ENCODE data around the gene HSPA4.

HSPA4 gene

GRCh38 chr5:133051061-133051541 lies 712 bp upstream of the HSPA4 start:
- Histone ChIP-seq H4K20me1 (ENCODE audit: insufficient read depth, low read length, poor library complexity, severe bottlenecking) (peaks cover 34% of the 10 kb centered on the region), H3K9ac (ENCODE audit: low read depth, low read length, poor library complexity, severe bottlenecking) (peak overlapping the region; percentile 99), H3K4me1 (ENCODE audit: insufficient read depth, low read length, poor library complexity, severe bottlenecking) (peaks cover 8% of the 10 kb centered on the region), H3K4me2 (ENCODE audit: low read depth, low read length, poor library complexity, severe bottlenecking) (peak overlapping the region; percentile 90), H3K9me3 (ENCODE audit: insufficient read depth, low read depth, low read length) (no peaks in the 10 kb centered on the region), H3K27me3 (ENCODE audit: insufficient read depth, low read length, poor library complexity, severe bottlenecking) (peaks cover 4% of the 10 kb centered on the region), H3K79me2 (ENCODE audit: insufficient read depth, low read length) (peaks cover 53% of the 10 kb centered on the region), H3K4me3 (ENCODE audit: low read length, poor library complexity, severe bottlenecking) (peak overlapping the region; percentile 98), H3K9me2 (replicated peaks; ENCODE audit: low read depth, low read length) (no peaks in the 10 kb centered on the region), H3F3A (ENCODE audit: low read depth) (peaks cover 9% of the 10 kb centered on the region; the same call in 1 of the 2 replicates), H3K36me3 (ENCODE audit: insufficient read depth, low read length) (no peaks in the 10 kb centered on the region), H2AFZ (ENCODE audit: low read length) (peak overlapping the region; percentile 65; the same call in 1 of the 2 replicates)
- TF ChIP-seq CTCF (conservative IDR thresholded peaks at IDR 0.05; ENCODE audit: low read length) = no peak
- TF ChIP-seq EZH2phosphoT487 (IDR thresholded peaks at IDR 0.05; ENCODE audit: borderline replicate concordance) = no peak

GRCh38 chr5:133052317-133053175 lies 733 bp downstream of the HSPA4 start:
- H3K9me3 ChIP-seq (ENCODE audit: insufficient read depth, low read depth, low read length) = no peaks in the 10 kb centered on the region
- no peaks in the 10 kb centered on the region for H3K36me3 ChIP-seq (ENCODE audit: insufficient read depth, low read length)
- H3K4me3 ChIP-seq (ENCODE audit: low read length, poor library complexity, severe bottlenecking) = peak overlapping the region; percentile 98
- H3F3A ChIP-seq (ENCODE audit: low read depth) = peaks cover 9% of the 10 kb centered on the region; the same call in 1 of the 2 replicates
- no peak for TF ChIP-seq CTCF (conservative IDR thresholded peaks at IDR 0.05; ENCODE audit: low read length)
- no peaks in the 10 kb centered on the region for H3K9me2 ChIP-seq (replicated peaks; ENCODE audit: low read depth, low read length)
- H3K79me2 ChIP-seq (ENCODE audit: insufficient read depth, low read length) = peaks cover 68% of the 10 kb centered on the region
- H3K4me1 ChIP-seq (ENCODE audit: insufficient read depth, low read length, poor library complexity, severe bottlenecking) = peaks cover 11% of the 10 kb centered on the region
- peaks cover 4% of the 10 kb centered on the region for H3K27me3 ChIP-seq (ENCODE audit: insufficient read depth, low read length, poor library complexity, severe bottlenecking)
- H4K20me1 ChIP-seq (ENCODE audit: insufficient read depth, low read length, poor library complexity, severe bottlenecking) = peaks cover 42% of the 10 kb centered on the region
- H2AFZ ChIP-seq (ENCODE audit: low read length) = peak overlapping the region; percentile 66
- peak overlapping the region; percentile 61 for H3K4me2 ChIP-seq (ENCODE audit: low read depth, low read length, poor library complexity, severe bottlenecking)
- H3K9ac ChIP-seq (ENCODE audit: low read depth, low read length, poor library complexity, severe bottlenecking) = peak overlapping the region; percentile 99

GRCh38 chr5:133053448-133053847 lies 1.6 kb downstream of the HSPA4 start:
- no peaks in the 10 kb centered on the region for H3K36me3 ChIP-seq (ENCODE audit: insufficient read depth, low read length)
- H3K4me1 ChIP-seq (ENCODE audit: insufficient read depth, low read length, poor library complexity, severe bottlenecking) = peaks cover 11% of the 10 kb centered on the region
- H4K20me1 ChIP-seq (ENCODE audit: insufficient read depth, low read length, poor library complexity, severe bottlenecking) = peaks cover 48% of the 10 kb centered on the region
- peak overlapping the region; percentile 61 for H3K4me2 ChIP-seq (ENCODE audit: low read depth, low read length, poor library complexity, severe bottlenecking)
- H2AFZ ChIP-seq (ENCODE audit: low read length) = no peak overlapping the region
- H3K4me3 ChIP-seq (ENCODE audit: low read length, poor library complexity, severe bottlenecking) = peak overlapping the region; percentile 98
- H3K9me2 ChIP-seq (replicated peaks; ENCODE audit: low read depth, low read length) = no peaks in the 10 kb centered on the region
- peaks cover 9% of the 10 kb centered on the region; the same call in 1 of the 2 replicates for H3F3A ChIP-seq (ENCODE audit: low read depth)
- no peak for TF ChIP-seq EZH2phosphoT487 (IDR thresholded peaks at IDR 0.05; ENCODE audit: borderline replicate concordance)
- no peak for TF ChIP-seq CTCF (conservative IDR thresholded peaks at IDR 0.05; ENCODE audit: low read length)
- no peaks in the 10 kb centered on the region for H3K9me3 ChIP-seq (ENCODE audit: insufficient read depth, low read depth, low read length)
- peak overlapping the region; percentile 99 for H3K9ac ChIP-seq (ENCODE audit: low read depth, low read length, poor library complexity, severe bottlenecking)
- peaks cover 77% of the 10 kb centered on the region for H3K79me2 ChIP-seq (ENCODE audit: insufficient read depth, low read length)
- peaks cover 4% of the 10 kb centered on the region for H3K27me3 ChIP-seq (ENCODE audit: insufficient read depth, low read length, poor library complexity, severe bottlenecking)
